ENCODE results near the gene TMEM131L. TPM values are rescaled to one million over a fixed set of nuclear protein-coding genes. Genes with fewer than 3 reads are reported as not detected.

TMEM131L gene
- total RNA-seq, 6 experiments from 2014 or later, result 7.7 to 8.9 (median 8.0) TPM

GRCh38 chr4:153539422-153539821 lies 73.3 kb downstream of the TMEM131L start:
- TF ChIP-seq CTCF (IDR thresholded peaks at IDR 0.05), result no peak
- H3K4me3 Mint-ChIP-seq, result no peak overlapping the region
- H3K27ac Mint-ChIP-seq, result no peak overlapping the region
- H3K27me3 Mint-ChIP-seq (ENCODE audit: insufficient read depth), result peaks cover 2% of the 10 kb centered on the region; the same call in 1 of the 2 replicates
- H3K9me3 Mint-ChIP-seq, result no peaks in the 10 kb centered on the region
- H3K36me3 Mint-ChIP-seq (ENCODE audit: low read depth), result peaks cover 1% of the 10 kb centered on the region; the same call in 1 of the 2 replicates
- H3K4me1 Mint-ChIP-seq (ENCODE audit: low read depth), result peaks cover 53% of the 10 kb centered on the region
- DNase-seq, result no peak

- DNase-seq, result peak; percentile 91
- peak; percentile 47 for TF ChIP-seq CTCF (IDR thresholded peaks at IDR 0.05)
- peaks cover 6% of the 10 kb centered on the region; the same call in 1 of the 2 replicates for H3K36me3 Mint-ChIP-seq (ENCODE audit: low read depth)
- peak overlapping the region; percentile 73 for H3K27ac Mint-ChIP-seq
- H3K4me3 Mint-ChIP-seq, result peak overlapping the region; percentile 16; the same call in 1 of the 2 replicates
- no peaks in the 10 kb centered on the region for H3K27me3 Mint-ChIP-seq (ENCODE audit: insufficient read depth)
- peaks cover 38% of the 10 kb centered on the region for H3K4me1 Mint-ChIP-seq (ENCODE audit: low read depth)
- no peaks in the 10 kb centered on the region for H3K9me3 Mint-ChIP-seq
These were observed 75.4 kb downstream of the TMEM131L start for GRCh38 chr4:153541456-153542096.

GRCh38 chr4:153542131-153542530 lies 76.0 kb downstream of the TMEM131L start:
- Mint-ChIP-seq H3K27me3 (ENCODE audit: insufficient read depth) (no peaks in the 10 kb centered on the region), H3K36me3 (ENCODE audit: low read depth) (peaks cover 6% of the 10 kb centered on the region; the same call in 1 of the 2 replicates), H3K4me1 (ENCODE audit: low read depth) (peaks cover 38% of the 10 kb centered on the region), H3K4me3 (no peak overlapping the region), H3K27ac (peak overlapping the region; percentile 73), H3K9me3 (no peaks in the 10 kb centered on the region)
- DNase-seq, result no peak
- TF ChIP-seq CTCF (IDR thresholded peaks at IDR 0.05), result no peak

- peak; percentile 48 for TF ChIP-seq CTCF (IDR thresholded peaks at IDR 0.05)
- Mint-ChIP-seq H3K4me3 (no peak overlapping the region), H3K9me3 (no peaks in the 10 kb centered on the region), H3K36me3 (ENCODE audit: low read depth) (peaks cover 6% of the 10 kb centered on the region; the same call in 1 of the 2 replicates), H3K4me1 (ENCODE audit: low read depth) (peaks cover 38% of the 10 kb centered on the region), H3K27ac (no peak overlapping the region), H3K27me3 (ENCODE audit: insufficient read depth) (no peaks in the 10 kb centered on the region)
- no peak for DNase-seq
These were observed 76.7 kb downstream of the TMEM131L start for GRCh38 chr4:153542834-153543233.

GRCh38 chr4:153543351-153543750 lies 77.2 kb downstream of the TMEM131L start:
- Mint-ChIP-seq H3K27me3 (ENCODE audit: insufficient read depth) (no peaks in the 10 kb centered on the region), H3K36me3 (ENCODE audit: low read depth) (peaks cover 6% of the 10 kb centered on the region; the same call in 1 of the 2 replicates), H3K4me1 (ENCODE audit: low read depth) (peaks cover 38% of the 10 kb centered on the region), H3K27ac (no peak overlapping the region), H3K4me3 (no peak overlapping the region), H3K9me3 (no peaks in the 10 kb centered on the region)
- TF ChIP-seq CTCF (IDR thresholded peaks at IDR 0.05), result no peak
- DNase-seq, result no peak

Measured in HFFc6 (cell line).